Measurements from ENCODE around the gene CNTN4.

Gene CNTN4

GRCh38 chr3:2283818-2284217 lies 185.2 kb downstream of the CNTN4 start:
- no peak for DNase-seq

GRCh38 chr3:2300938-2301337 lies 202.3 kb downstream of the CNTN4 start:
- no peak for DNase-seq

- no peak for DNase-seq
Observed at GRCh38 chr3:2301361-2301760, 202.7 kb downstream of the CNTN4 start.

GRCh38 chr3:2303566-2303965 lies 204.9 kb downstream of the CNTN4 start:
- DNase-seq = no peak

- no peak for DNase-seq
Observed at GRCh38 chr3:2311022-2311421, 212.4 kb downstream of the CNTN4 start.

- no peak for DNase-seq
Observed at GRCh38 chr3:2317521-2317920, 218.9 kb downstream of the CNTN4 start.

GRCh38 chr3:2334921-2335320 lies 236.3 kb downstream of the CNTN4 start:
- DNase-seq = no peak

- DNase-seq = no peak
Observed at GRCh38 chr3:2343031-2343682, 244.5 kb downstream of the CNTN4 start.

GRCh38 chr3:2352134-2352762 lies 253.6 kb downstream of the CNTN4 start:
- DNase-seq = no peak

GRCh38 chr3:2354702-2355101 lies 256.0 kb downstream of the CNTN4 start:
- DNase-seq = no peak

GRCh38 chr3:2356298-2356950 lies 257.8 kb downstream of the CNTN4 start:
- no peak for DNase-seq

- DNase-seq = no peak
Observed at GRCh38 chr3:2360815-2361214, 262.1 kb downstream of the CNTN4 start.

- no peak for DNase-seq
Observed at GRCh38 chr3:2362122-2362521, 263.5 kb downstream of the CNTN4 start.

- DNase-seq = no peak
Observed at GRCh38 chr3:2363854-2364253, 265.2 kb downstream of the CNTN4 start.

- DNase-seq = no peak
Observed at GRCh38 chr3:2370317-2370716, 271.7 kb downstream of the CNTN4 start.

GRCh38 chr3:2372306-2372705 lies 273.6 kb downstream of the CNTN4 start:
- no peak for DNase-seq

GRCh38 chr3:2375376-2375775 lies 276.7 kb downstream of the CNTN4 start:
- no peak for DNase-seq

- DNase-seq = no peak
Observed at GRCh38 chr3:2377281-2377680, 278.6 kb downstream of the CNTN4 start.

- no peak for DNase-seq
Observed at GRCh38 chr3:2390926-2391532, 292.4 kb downstream of the CNTN4 start.

- no peak for DNase-seq
Observed at GRCh38 chr3:2391896-2392295, 293.2 kb downstream of the CNTN4 start.

GRCh38 chr3:2392981-2393380 lies 294.3 kb downstream of the CNTN4 start:
- DNase-seq = no peak

GRCh38 chr3:2415083-2415482 lies 316.4 kb downstream of the CNTN4 start:
- DNase-seq = no peak

GRCh38 chr3:2420919-2421318 lies 322.3 kb downstream of the CNTN4 start:
- DNase-seq = no peak

GRCh38 chr3:2423143-2423542 lies 324.5 kb downstream of the CNTN4 start:
- no peak for DNase-seq
